Measurements from ENCODE around the gene MRPS34. TPM values are rescaled to one million over a fixed set of nuclear protein-coding genes. Genes with fewer than 3 reads are reported as not detected.

Gene MRPS34
- polyA plus RNA-seq, 1 donor (not counting 4 experiments of a cell fraction or from before 2014, with no cell fraction given), result 74.3 TPM

- peak within 1 kb of the TSS; percentile 73 to 75 (median 73) for H3K4me3 ChIP-seq (ENCODE audit: control insufficient read depth in 2 of 3, extremely low read depth in 1 of 3, insufficient read depth in 2 of 3, low read depth in 1 of 3, low read length in 3 of 3)
- DNase-seq (ENCODE audit: low read depth, low spot score) (no peak), FAIRE-seq (no peak)
- H4K20me1 ChIP-seq (ENCODE audit: control insufficient read depth, extremely low read depth, insufficient read depth, low read length), result peaks cover 2% of the 10 kb centered on the region
- no peak for TF ChIP-seq EZH2 (IDR thresholded peaks at IDR 0.05; ENCODE audit: low read length)
- TF ChIP-seq, protein P1, sequence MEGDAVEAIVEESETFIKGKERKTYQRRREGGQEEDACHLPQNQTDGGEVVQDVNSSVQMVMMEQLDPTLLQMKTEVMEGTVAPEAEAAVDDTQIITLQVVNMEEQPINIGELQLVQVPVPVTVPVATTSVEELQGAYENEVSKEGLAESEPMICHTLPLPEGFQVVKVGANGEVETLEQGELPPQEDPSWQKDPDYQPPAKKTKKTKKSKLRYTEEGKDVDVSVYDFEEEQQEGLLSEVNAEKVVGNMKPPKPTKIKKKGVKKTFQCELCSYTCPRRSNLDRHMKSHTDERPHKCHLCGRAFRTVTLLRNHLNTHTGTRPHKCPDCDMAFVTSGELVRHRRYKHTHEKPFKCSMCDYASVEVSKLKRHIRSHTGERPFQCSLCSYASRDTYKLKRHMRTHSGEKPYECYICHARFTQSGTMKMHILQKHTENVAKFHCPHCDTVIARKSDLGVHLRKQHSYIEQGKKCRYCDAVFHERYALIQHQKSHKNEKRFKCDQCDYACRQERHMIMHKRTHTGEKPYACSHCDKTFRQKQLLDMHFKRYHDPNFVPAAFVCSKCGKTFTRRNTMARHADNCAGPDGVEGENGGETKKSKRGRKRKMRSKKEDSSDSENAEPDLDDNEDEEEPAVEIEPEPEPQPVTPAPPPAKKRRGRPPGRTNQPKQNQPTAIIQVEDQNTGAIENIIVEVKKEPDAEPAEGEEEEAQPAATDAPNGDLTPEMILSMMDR (optimal IDR thresholded peaks at IDR 0.05 in 1 of 3, IDR thresholded peaks at IDR 0.05 in 1 of 3, conservative IDR thresholded peaks at IDR 0.05 in 1 of 3; ENCODE audit: extremely low read depth in 1 of 3, insufficient read depth in 2 of 3, low read length in 3 of 3), result no peak
- H2AFZ ChIP-seq (ENCODE audit: control insufficient read depth, low read length), result peak within 1 kb of the TSS; percentile 74
- peaks cover 32% of the 10 kb centered on the region for H3K79me2 ChIP-seq (ENCODE audit: control insufficient read depth, insufficient read depth, low read length)
- H3K4me1 ChIP-seq (ENCODE audit: control insufficient read depth, extremely low read depth, insufficient read depth, low read length), result peaks cover 22% of the 10 kb centered on the region
- dilution Hi-C loops (cut with MboI; ENCODE audit: extremely low pct_ligation_motif_present, low sequenced_read_pairs), result no loop called here
- peaks cover 3 to 11% of the 10 kb centered on the region in 2 experiments for H3K36me3 ChIP-seq (ENCODE audit: control insufficient read depth in 2 of 2, extremely low read depth in 1 of 2, insufficient read depth in 2 of 2, low read length in 2 of 2)
- H3K27ac ChIP-seq (ENCODE audit: control insufficient read depth, insufficient read depth, low read length), result peak within 1 kb of the TSS; percentile 76
- peak within 1 kb of the TSS; percentile 99 for H3K4me2 ChIP-seq (ENCODE audit: control insufficient read depth, extremely low read depth, insufficient read depth, low read depth, low read length)
- no peaks in the 10 kb centered on the region for H3K9me3 ChIP-seq (ENCODE audit: control insufficient read depth, low read depth, low read length)
- no peaks in the 10 kb centered on the region for H3K27me3 ChIP-seq (ENCODE audit: control insufficient read depth, extremely low read depth, insufficient read depth, low read length)
- H3K9me1 ChIP-seq (ENCODE audit: control insufficient read depth, extremely low read depth, insufficient read depth, low read length), result no peaks in the 10 kb centered on the region
- peak within 1 kb of the TSS; percentile 81 for H3K9ac ChIP-seq (ENCODE audit: control insufficient read depth, extremely low read depth, insufficient read depth, low read length)
These were observed 499 bp downstream of the MRPS34 start, which contains the start of gene EME2 for GRCh38 chr16:1772362-1772907. Gene EME2, plus strand, starts transcription at chr16:1772810. Its CDS starts 418 bp downstream, at chr16:1773228.

DNA sequence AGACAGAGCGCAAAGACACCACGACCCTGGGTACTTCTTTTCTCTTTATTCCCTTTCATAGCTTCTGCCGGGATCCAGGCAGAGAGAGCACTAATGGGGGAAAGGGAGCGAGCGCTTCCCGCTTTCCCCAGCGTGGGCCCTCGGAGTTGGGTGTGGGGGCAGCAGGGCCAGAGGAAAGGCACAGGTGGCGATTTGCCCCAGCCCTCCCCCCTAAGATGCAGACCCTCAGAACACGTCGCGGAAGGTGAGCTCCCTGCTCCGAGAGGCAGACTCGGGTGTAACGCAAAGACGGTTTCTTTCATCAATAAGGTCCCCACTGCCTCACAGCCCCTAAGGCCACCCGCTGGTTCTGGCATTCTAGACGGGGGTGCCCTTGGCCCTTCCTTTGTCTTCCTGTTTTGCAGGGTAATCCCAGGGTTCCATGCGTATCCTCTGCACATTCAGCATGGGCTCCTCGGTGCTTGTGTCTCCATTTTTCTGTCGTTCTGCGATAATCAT, 1.0 kb downstream of the MRPS34 start:
- H3K36me3 ChIP-seq (ENCODE audit: control insufficient read depth in 2 of 2, extremely low read depth in 1 of 2, insufficient read depth in 2 of 2, low read length in 2 of 2), result peaks cover 3 to 10% of the 10 kb centered on the region in 2 experiments
- H3K27ac ChIP-seq (ENCODE audit: control insufficient read depth, insufficient read depth, low read length), result peak overlapping the region; percentile 76
- DNase-seq (ENCODE audit: low read depth, low spot score), result no peak
- H2AFZ ChIP-seq (ENCODE audit: control insufficient read depth, low read length), result no peak overlapping the region
- H3K9me3 ChIP-seq (ENCODE audit: control insufficient read depth, low read depth, low read length), result no peaks in the 10 kb centered on the region
- H3K4me1 ChIP-seq (ENCODE audit: control insufficient read depth, extremely low read depth, insufficient read depth, low read length), result peaks cover 22% of the 10 kb centered on the region
- H3K79me2 ChIP-seq (ENCODE audit: control insufficient read depth, insufficient read depth, low read length), result peaks cover 32% of the 10 kb centered on the region
- dilution Hi-C loops (cut with MboI; ENCODE audit: extremely low pct_ligation_motif_present, low sequenced_read_pairs), result no loop called here
- TF ChIP-seq, protein P1 (optimal IDR thresholded peaks at IDR 0.05 in 1 of 3, IDR thresholded peaks at IDR 0.05 in 1 of 3, conservative IDR thresholded peaks at IDR 0.05 in 1 of 3; ENCODE audit: extremely low read depth in 1 of 3, insufficient read depth in 2 of 3, low read length in 3 of 3), result no peak
- no peak for TF ChIP-seq EZH2 (IDR thresholded peaks at IDR 0.05; ENCODE audit: low read length)
- no peaks in the 10 kb centered on the region for H3K9me1 ChIP-seq (ENCODE audit: control insufficient read depth, extremely low read depth, insufficient read depth, low read length)
- peaks cover 2% of the 10 kb centered on the region for H4K20me1 ChIP-seq (ENCODE audit: control insufficient read depth, extremely low read depth, insufficient read depth, low read length)
- no peak for FAIRE-seq
- peak overlapping the region; percentile 73 to 75 (median 73) for H3K4me3 ChIP-seq (ENCODE audit: control insufficient read depth in 2 of 3, extremely low read depth in 1 of 3, insufficient read depth in 2 of 3, low read depth in 1 of 3, low read length in 3 of 3)
- no peaks in the 10 kb centered on the region for H3K27me3 ChIP-seq (ENCODE audit: control insufficient read depth, extremely low read depth, insufficient read depth, low read length)
- H3K4me2 ChIP-seq (ENCODE audit: control insufficient read depth, extremely low read depth, insufficient read depth, low read depth, low read length), result peak overlapping the region; percentile 99
- peak overlapping the region; percentile 81 for H3K9ac ChIP-seq (ENCODE audit: control insufficient read depth, extremely low read depth, insufficient read depth, low read length)

Data from keratinocyte (primary cell).